ENCODE data around the gene FEM1A.
"Not testable (repeated sequence)": the region's sequence is repeated elsewhere in the genome, so short reads cannot be mapped to it uniquely, and the experiment has no call there.

Gene FEM1A

DNA sequence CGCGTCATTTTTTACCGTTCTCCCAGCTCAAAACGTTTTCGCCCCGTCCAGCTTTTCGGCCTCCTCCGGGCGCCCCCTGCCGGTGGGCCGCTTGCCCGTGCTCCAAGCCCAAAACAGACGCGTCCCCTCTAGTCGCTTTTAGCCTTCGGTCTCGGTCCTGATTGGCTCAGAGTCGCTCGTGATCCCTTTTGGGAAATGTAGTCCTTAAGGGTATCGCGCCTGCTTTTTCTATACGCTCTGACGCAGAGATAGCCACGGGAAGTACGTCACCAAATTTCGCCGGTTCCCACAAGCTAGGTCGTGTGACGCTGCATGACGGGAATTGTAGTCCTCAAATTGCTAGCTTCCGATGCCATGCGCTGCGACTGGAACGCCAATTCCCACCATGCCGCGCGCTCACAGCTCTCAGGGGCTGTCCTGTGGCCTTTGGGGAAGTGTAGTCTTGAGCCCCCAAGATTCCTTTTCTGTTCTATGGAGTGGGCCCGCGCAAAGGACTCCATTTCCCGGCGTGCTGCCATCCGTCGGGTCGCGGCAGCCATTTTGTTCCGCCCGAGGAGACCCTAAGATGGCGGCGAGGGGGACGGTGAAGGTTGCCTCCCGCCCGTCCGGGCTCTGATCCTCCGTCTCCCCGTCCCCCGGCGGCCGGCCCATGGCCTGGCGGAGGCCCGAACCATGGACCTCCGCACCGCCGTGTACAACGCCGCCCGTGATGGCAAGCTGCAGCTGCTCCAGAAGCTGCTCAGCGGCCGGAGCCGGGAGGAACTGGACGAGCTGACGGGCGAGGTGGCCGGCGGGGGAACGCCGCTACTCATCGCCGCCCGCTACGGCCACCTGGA, at the start of gene FEM1A:
FEM1A (plus strand) TSS at position 552 of the 836 bp plus-strand sequence; CDS start at position 673, 121 bp downstream.
- in situ Hi-C loops (cut with MboI; ENCODE audit: low sequenced_read_pairs) = no loop called here

DNA sequence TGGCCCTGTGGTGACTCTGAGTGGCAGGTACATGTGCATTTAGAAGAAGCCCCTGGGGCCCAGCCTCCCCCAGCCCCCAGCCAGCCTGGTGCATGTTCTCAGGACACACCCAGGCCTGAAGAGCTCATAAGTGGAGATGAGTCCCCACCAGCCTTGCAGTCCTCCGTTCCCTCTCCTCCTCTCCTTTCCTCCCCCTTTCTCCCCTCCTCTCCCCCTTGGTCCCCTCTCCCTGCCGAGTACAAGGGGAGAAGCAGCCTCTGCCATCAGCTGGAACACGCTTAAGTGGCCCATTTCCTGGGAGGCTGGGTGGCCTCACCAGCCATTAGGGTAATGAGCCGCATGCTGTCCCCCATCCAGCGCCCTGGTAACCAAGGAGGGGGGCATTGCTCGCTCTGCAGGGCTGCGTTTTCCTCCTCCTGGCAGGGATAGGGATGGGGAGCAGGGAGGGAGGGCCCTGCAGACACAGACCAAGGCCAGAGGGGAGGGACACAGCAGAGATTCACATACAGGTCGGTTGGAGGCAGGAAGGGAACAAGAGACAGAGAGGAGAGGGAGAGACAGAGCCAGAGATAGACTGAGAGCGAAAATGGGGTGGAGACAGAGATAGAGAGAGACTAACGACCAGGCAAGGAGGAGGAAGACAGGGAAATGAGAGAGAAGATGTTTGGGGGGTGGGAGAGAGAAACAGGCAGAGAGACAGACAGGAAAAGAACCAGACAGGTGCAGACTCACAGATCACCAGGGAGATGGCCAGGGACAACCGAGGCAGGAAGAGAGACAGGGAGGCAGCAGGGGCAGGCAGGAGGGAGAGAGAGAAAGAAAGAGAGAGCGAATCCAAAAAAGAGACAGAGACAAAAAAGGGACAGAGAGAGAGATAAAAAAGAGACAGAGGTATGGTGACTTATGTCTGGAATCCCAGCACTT, 48.5 kb upstream of the FEM1A start:
- in situ Hi-C loops (cut with MboI; ENCODE audit: low sequenced_read_pairs) = no loop called here

DNA sequence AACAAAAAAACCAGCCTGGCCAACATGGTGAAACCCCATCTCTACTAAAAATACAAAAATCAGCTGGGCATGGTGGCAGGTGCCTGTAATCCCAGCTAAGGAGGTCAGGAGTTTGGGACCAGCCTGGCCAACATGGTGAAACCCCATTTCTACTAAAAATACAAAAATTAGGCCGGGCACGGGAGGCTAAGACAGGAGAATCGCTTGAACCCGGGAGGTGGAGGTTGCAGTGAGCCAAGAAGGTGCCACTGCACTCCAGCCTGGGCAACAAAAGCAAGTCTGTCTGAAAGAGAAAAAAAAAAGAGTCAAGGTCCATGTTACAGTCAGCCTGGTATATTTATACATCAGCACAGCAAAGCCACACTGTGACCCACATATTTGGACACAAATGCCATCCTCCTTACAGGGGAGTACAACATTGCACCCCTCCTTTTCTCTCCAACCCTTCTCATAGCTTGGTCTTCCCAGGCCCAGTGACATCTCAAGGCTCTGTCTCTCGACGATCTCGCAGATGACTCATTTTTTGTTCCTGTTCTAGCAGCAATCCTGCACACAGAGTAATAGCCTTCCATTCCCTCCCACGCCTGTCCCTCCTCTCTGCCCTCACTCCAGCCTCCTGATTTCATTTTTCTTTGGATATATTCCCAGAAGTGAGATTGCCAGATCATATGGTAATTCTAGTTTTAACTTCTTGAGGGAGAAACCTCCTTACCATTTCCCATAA, 46.9 kb upstream of the FEM1A start:
- in situ Hi-C loops (cut with MboI; ENCODE audit: low sequenced_read_pairs) = no loop called here

DNA sequence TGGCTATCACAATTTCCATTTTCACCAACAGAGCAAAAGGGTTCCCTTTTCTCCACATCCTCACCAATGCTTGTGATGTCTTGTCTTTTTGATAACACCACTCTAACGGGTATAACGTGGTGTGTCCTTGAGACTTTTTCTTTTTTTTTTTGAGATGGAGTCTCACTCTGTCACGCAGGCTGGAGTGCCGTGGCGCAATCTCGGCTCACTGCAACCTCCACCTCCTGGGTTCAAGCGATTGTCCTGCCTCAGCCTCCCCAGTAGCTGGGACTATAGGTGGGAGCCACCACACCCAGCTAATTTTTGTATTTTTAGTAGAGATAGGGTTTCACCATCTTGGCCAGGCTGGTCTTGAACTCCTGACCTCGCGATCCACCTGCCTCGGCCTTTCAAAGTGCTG, 46.4 kb upstream of the FEM1A start:
- in situ Hi-C loops (cut with MboI; ENCODE audit: low sequenced_read_pairs) = not testable (repeated sequence)

- in situ Hi-C loops (cut with MboI; ENCODE audit: low sequenced_read_pairs) = no loop called here
These were observed 45.5 kb upstream of the FEM1A start for GRCh38 chr19:4745986-4746385.

DNA sequence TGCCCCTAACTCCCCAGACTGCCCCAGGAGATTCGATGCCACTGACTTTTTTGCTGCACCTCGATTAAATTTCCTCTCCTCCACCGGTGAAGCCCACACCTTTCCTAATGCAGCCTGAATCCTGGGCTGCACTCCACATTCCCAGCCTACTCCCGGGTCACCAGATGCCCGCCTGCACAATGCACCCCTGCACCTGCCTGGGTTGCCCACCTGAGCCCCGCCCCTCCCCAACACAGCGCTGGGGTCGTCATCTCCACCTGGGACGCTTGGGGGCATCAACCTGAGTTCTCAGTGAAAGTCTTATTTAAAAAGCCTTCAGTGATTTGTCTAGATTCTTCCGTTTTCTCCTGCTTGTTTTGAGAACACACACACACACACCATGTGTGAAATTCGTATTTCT, 43.3 kb upstream of the FEM1A start:
- in situ Hi-C loops (cut with MboI; ENCODE audit: low sequenced_read_pairs) = no loop called here

GRCh38 chr19:4748589-4748988, 42.9 kb upstream of the FEM1A start:
- in situ Hi-C loops (cut with MboI; ENCODE audit: low sequenced_read_pairs) = no loop called here

GRCh38 chr19:4749870-4750590, 41.5 kb upstream of the FEM1A start:
- in situ Hi-C loops (cut with MboI; ENCODE audit: low sequenced_read_pairs) = no loop called here

GRCh38 chr19:4754248-4754647, 37.3 kb upstream of the FEM1A start:
- in situ Hi-C loops (cut with MboI; ENCODE audit: low sequenced_read_pairs) = no loop called here

DNA sequence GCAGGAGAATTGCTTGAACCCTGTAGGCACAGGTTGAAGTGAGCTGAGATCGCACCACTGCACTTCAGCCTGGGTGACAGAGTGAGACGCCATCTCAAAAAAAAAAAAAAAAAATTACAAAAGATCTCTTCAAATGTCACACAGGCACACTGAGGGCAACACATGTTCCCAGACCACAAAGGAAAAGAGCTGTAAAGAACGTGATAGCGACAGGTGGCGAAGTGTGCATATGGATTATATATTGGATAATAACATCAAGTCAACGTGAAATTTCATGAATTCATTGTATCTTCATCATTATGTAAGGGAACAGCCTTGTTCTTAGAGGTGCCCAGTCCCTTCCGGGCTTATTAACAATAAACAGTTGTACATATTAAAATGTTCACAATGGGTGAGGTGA, 36.1 kb upstream of the FEM1A start:
- in situ Hi-C loops (cut with MboI; ENCODE audit: low sequenced_read_pairs) = no loop called here

DNA sequence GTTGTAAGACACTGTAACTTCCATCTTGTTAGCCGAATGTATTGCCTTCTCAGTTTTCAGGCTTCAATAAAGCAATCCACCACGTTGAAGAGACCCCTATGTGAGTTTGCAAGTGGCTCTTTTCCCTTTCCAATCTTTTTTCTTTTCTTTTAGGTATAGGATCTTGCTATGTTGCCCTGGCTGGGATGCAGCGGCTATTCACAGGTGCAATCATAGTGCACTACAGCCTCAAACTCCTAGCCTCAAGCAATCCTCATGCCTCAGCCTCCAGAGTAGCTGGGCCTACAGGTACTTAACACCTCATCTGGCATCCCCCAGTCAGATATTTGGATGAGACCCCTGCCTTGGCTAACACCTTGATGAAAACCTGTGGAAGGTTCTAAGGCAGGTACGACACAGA, 33.5 kb upstream of the FEM1A start:
- in situ Hi-C loops (cut with MboI; ENCODE audit: low sequenced_read_pairs) = no loop called here

- in situ Hi-C loops (cut with MboI; ENCODE audit: low sequenced_read_pairs) = no loop called here
These were observed 32.9 kb upstream of the FEM1A start for GRCh38 chr19:4758659-4759058.

- in situ Hi-C loops (cut with MboI; ENCODE audit: low sequenced_read_pairs) = no loop called here
These were observed 31.9 kb upstream of the FEM1A start for GRCh38 chr19:4759388-4760284.

GRCh38 chr19:4760285-4760650, 31.3 kb upstream of the FEM1A start:
- in situ Hi-C loops (cut with MboI; ENCODE audit: low sequenced_read_pairs) = no loop called here

DNA sequence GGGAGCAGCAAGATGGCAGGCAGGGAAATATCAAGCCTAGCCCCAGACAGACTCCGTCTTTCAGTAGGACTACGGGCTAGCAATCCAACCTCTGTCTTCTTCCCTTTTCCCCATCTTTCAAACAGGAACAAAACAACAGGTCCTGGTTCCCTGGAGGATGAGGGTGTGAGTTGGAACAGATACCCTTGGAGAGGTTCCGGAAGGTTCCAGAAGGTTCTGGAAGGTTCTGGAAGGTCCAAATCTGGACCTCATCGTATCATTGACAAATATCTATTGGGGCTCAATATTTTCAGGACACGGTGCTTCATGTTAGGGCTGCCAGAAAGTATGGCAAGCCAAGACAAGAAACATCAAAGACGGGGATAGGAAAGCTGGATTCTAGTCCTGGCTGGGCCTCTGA, 28.5 kb upstream of the FEM1A start:
- in situ Hi-C loops (cut with MboI; ENCODE audit: low sequenced_read_pairs) = no loop called here

DNA sequence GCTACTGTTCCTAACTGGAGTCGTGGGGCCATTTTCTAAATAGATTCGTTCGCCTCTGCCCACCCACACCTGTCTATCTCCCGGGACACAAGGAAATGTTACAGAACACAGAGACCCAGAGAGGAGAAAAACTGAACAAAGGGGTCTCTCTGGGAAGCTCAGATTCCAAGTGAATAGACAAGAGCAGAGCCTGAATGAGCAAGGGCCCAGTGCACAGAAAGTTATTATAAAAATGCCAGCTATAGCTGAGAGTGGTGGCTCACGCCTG, 27.2 kb upstream of the FEM1A start:
- in situ Hi-C loops (cut with MboI; ENCODE audit: low sequenced_read_pairs) = no loop called here

- in situ Hi-C loops (cut with MboI; ENCODE audit: low sequenced_read_pairs) = no loop called here
These were observed 22.4 kb upstream of the FEM1A start for GRCh38 chr19:4768934-4769777.

GRCh38 chr19:4772566-4772965, 19.0 kb upstream of the FEM1A start:
- in situ Hi-C loops (cut with MboI; ENCODE audit: low sequenced_read_pairs) = no loop called here

DNA sequence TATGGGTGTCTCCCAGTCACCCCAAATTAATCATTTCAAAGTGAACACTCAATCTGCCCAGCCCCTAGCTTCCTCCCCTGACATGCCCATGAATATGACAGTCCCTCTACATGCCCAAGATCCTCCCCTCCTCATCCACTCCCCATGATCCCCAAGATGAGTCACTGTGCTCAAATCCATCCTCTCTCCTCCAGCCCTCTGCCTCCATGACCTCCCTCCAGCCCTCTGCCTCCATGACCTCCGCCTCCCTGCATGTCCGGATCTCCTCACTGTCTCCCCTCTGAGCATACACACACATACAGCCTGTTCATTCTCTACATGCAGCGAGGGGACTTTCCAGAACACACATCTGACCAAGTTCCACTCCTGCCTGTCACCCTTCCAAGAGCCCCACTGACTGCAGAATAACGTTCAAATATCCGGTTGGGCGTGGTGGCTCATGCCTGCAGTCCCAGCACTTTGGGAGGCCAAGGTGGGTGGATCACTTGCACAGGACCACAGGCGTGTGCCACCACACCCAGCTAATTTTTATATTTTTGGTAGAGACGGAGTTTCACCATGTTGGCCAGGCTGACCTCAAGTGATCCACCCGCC, 18.4 kb upstream of the FEM1A start:
- in situ Hi-C loops (cut with MboI; ENCODE audit: low sequenced_read_pairs) = no loop called here

Data from HL-60/S4 treated with retinoic acid at 250 ng/mL for 4 days and 3 days (cell line).